Dedifferentiated amniotic fluid mesenchymal stem cell (primary cell): ENCODE measurements around the gene IL19.
A peak's percentile ranks its signal among the peaks of the same experiment; 100 is the strongest.

Source experiments
- DNase-seq: peaks from one replicate; pipeline ENCODE4 v3.0.0-alpha.2; 2016; ENCODE audit errors: extremely low spot score

Gene IL19

DNA sequence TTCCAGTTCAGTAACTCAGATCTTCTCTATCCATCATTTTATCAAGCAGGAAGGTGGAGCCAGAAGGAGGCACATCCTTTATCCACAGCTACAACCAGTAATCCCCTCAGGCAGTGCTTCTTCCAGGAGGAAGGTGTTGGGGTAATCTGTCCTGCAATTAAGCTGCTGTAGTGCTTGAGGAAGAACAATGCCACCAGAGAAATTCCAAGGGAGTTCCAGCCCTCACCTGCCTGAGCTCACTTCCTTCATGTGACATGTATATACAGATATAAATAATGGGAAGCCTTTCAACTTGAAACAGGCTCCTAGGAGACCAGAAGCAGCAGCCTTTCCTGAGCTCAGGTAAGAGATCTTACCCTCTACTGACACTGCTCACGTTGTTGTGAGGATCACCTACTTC lies 92.7 kb downstream of the IL19 start:
- no peak for DNase-seq

DNA sequence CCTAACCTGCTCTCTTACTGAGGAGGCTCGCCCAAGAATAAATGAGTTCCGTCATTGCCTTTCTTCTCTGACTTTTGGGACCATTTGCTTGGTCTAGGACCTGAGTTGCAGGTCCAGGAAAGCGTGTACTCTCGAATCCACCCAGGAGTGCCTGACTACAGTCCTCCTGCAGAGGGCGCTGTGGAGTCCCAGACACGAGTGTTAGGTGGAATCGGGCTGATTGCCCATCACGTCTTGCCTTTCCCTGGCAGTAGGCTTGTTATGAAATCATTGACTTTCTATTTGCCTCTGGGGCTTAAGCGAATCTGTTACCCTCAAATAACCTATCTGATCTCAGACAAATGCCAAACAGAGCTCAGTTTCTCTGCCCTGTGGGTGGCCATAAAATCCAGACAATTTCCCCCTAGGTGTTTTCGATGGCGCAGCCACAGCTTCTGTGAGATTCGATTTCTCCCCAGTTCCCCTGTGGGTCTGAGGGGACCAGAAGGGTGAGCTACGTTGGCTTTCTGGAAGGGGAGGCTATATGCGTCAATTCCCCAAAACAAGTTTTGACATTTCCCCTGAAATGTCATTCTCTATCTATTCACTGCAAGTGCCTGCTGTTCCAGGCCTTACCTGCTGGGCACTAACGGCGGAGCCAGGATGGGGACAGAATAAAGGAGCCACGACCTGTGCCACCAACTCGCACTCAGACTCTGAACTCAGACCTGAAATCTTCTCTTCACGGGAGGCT lies 94.5 kb downstream of the IL19 start, which contains the start of gene IL20:
Gene IL20 (plus strand): TSS at position 685 of the 733 bp plus-strand sequence. CDS start 230 bp downstream, outside the sequence.
- DNase-seq: peak; percentile 59

DNA sequence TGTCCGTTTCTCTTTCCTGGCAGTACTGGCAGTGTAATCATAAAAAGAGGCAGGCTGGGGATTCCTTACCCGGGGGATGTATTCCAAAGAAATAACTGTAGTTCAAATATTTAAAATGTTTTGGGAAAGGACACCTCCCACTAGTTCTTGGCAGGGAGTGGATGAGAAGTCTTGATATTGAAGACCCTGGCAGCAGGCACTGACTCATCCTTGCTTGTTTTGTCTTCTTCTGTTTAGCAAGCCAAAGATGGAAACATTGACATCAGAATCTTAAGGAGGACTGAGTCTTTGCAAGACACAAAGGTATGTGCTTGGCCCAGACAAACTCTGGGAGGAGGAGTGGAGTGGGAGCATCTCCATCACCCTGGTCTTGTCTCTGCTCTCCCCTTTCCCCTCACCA lies 95.5 kb downstream of the IL19 start:
- no peak for DNase-seq

DNA sequence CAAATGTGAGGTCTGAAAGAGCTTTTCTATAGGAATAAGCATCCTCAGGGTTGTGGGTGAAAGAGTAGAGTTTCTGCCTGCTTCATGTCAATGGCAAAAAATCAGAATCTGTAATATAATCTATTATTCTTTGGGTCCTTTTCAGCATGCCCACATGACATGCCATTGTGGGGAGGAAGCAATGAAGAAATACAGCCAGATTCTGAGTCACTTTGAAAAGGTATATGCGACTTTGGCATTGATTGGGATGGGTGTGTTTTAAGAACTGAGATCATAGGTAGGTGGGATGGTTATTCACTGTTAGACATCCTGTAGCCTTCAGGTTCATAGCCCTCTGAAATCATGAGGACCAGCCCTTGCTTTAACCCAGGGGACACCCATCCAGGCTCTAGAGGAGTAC lies 96.7 kb downstream of the IL19 start:
- DNase-seq: no peak

DNA sequence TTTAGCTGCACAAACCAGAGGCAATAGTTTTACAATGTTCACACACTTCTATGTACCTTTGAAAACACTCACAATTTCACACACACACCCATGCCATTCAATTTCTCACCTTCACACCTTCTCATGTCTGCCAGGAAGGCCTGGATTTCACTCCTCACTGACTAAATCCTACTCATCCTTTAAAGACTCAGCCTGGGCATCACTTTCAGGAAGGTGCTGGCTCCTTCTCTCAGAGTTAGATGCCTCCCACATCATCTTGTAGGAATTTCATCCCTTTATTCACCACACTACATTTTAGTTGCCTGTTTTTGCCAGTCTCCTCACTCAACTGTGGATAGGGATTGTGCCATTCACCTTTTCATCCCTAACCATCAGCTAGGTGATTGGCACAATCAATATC lies 97.1 kb downstream of the IL19 start:
- no peak for DNase-seq

DNA sequence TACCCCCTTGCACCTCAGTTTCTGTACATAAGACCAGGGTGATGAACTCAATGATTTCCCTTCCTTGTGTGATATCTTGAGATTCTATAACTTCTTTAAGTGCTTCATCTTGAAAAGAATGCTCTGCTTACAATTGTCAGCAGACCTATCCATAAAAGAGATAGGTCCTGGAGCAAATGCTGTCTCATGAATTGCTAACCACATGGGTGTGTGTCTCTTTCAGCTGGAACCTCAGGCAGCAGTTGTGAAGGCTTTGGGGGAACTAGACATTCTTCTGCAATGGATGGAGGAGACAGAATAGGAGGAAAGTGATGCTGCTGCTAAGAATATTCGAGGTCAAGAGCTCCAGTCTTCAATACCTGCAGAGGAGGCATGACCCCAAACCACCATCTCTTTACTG lies 97.7 kb downstream of the IL19 start:
- no peak for DNase-seq

DNA sequence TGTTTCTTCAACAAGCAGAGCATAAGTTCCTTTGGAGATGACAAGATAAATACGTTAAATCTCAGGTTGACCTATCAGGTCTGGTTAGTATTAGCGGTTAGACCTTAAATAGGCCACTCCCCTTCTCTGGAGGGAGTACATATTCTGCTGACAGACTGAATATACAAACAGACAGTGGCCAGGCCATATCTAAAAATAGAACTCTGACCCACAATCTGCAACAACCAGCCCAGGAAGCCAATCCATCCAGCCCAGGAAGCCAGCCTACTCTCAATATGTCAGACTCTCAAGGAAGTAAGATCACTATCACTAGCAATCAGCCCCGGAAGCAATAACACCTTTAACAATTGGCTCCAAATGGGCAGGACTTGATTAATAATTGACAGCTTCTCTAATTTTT lies 101.6 kb downstream of the IL19 start:
- no peak for DNase-seq

DNA sequence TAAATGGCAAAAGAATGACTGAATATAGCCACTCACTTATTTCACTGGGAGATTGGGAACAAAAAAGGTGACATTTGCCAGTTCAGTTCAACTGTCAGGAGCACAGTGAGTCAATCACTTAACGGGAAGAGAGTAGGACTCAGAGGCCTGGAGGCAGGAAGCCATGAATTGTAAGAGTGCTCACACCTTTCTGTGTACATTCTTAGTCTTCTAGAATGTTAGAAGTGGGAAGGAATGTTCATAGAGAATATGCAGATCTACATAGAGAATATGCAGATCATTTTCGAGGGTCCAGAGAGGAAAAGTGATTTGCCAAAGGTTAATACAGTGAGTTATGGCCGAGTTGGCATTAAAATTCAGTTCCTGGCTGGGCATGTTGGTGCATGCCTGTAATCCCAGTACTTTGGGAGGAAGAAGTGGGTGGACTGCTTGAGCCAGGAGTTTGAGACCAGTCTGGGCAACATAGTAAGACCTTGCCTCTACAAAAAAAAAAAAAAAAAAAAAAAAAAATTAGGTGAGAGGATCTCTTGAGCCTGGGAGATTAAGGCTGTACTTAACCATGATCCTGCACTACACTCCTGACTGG lies 103.1 kb downstream of the IL19 start:
- DNase-seq: no peak

DNA sequence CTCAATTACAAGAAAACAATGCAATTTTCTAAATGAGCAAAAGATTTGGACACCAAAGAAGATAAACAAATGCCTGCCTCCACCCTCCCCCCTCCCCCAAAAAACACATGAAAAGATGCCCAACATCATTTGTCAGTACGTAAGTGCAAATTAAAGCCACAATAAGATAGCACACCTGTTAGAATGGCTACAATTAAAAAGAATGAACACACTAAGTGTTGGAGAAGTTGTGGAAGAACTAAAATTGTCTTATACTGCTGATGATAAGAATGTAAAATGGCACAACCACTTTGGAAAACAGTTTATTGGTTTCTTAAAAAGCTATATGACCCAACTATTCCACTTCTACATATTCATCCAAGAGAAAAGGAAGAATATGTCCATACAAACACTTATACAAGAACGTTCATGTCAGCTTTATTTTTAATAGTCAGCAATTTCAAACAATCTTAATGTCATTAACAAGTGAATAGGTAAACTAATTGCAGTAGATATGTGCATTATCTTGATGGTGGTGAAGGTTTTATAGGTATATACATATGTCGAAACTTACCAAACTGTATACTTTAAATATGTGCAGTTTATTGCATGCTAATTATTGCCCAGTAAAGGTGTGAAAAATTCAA lies 105.3 kb downstream of the IL19 start:
- no peak for DNase-seq

DNA sequence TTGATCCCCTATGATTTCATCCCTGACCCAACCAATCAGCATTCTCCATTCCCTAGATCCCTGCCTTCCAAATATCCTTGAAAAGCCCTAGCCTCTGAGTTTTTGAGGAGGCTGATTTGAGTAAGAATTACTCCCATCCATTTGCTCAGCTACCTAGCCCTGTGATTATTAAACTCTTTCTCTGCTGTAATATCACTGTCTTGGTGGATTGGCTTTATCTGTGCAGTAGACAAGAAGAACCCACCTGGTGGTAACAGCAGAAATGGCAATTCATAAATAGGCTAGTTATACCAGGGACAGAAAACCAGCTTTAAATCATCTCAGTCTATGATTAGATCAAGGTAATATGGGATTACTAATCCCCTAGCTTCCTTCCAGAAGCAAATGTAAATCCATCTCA lies 107.9 kb downstream of the IL19 start:
- DNase-seq: no peak

DNA sequence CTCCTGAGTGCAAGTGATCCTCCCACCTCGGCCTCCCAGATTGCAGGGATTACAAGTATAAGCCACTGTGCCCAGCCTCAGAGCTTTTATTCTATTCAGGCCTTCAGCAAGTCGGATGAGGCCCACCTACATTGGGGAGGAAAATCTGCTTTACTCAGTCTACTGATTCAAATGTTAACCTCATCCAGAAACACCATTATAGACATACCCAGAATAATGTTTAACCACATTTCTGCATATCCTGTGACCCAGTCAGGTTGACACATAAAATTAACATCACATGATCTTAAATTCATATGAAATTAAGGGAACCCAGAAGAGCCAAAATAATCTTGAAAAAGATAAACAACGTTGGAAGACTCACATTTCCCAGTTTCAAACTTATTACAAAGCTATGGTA lies 109.7 kb downstream of the IL19 start:
- no peak for DNase-seq

DNA sequence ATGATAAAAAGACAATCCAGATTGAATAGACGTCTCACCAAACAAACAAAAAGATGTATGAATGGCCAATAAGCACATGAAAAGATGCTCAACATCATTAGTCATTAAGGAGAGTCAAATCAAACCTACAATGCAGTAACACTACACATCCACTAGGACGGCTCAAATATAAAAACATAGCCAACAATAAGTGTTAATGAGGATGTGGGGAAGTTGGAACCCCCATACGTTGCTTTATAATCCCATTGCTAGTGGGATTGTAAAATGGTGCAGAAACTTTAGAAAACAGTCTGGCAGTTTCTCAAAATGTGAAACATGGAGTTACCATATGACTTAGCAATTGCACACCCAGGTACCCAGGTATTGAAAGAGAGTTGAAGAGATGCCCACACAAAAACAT lies 112.0 kb downstream of the IL19 start:
- no peak for DNase-seq

DNA sequence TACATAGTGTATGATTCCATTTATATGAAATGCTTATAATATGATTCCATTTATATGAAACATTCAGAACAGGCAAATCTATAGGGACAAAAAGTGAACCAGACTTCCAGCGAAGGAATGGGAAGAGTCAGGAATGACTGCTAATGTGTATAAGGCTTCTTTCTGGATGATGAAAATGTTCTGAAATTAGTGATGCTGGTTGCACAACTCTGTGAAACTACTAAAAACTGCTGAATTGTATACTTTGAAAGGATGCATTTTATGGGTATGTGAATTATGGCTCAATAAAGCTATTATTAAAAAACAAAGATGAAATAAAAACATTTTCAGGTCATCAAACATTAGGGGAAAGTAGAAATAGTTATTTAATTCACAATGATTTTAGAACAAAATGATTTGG lies 112.6 kb downstream of the IL19 start:
- DNase-seq: no peak

DNA sequence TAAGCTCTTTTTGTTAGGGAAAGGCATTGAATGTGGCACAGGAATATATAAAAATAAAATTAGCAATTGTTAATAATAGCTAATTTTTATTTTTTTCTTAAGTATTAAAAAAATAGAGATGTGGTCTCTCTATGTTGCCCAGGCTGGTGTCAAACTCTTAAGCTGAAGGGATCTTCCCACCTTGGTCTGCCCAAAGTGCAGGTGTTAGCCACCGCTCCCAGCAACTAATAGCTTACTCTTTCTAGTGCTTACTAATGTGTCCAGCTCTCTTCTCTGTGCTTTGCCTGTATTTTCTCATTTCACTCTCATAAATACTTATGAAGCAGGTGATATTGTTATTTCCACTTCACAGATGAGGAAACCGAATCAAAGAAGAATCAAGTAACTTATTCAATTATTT lies 113.3 kb downstream of the IL19 start:
- DNase-seq: no peak

DNA sequence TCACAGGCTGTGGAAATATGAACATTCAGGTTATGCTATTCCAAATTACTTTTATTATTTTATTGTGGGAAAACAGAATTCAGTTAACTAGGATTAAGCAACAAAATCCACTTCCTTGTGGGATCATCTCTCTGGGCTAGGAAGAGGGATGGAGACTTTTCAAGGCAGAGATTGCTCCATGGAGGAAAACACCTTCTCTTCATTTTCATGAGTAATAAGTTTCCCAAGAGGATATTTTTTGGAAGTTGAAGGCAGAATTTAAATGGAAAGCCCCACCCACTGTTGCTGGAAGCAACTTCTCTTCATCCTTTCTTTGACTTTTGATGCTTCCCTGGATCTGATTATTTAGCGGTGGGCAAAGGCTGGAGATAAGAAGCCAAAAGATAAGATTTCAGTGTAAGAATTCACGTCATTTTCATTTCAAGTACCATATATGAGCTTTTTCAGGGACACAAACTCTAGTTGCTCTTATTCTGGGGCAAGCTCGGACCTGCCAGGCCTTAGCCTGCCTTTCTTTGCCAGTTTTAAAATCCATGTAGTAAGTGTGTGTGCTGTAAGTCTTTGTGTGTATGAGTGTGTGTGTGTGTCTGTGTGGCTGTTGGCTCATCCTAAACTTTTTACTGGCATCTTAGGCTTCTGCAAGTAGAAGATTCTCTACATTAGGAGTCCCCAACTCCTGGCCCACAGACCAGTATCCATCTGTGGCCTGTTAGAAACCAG lies 114.9 kb downstream of the IL19 start:
- no peak for DNase-seq

DNA sequence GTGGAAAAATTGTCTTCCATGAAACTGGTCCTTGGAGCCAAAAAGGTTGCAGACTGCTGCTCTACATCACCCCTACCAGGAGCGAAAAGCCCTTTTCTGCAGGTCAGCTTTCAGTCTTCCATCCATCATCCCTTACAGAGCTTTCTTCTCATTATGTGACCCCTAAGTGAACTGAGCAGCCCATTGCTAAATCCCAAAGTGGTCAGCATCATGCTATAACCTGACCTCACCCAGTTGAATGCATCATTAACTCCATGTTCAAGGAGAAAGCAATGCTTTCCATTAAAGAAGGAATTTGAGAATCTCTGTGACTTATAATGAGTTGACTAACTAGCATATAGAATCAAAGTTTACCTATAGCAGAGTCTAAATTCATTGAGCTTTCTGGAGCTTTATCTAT lies 116.3 kb downstream of the IL19 start:
- DNase-seq: no peak

DNA sequence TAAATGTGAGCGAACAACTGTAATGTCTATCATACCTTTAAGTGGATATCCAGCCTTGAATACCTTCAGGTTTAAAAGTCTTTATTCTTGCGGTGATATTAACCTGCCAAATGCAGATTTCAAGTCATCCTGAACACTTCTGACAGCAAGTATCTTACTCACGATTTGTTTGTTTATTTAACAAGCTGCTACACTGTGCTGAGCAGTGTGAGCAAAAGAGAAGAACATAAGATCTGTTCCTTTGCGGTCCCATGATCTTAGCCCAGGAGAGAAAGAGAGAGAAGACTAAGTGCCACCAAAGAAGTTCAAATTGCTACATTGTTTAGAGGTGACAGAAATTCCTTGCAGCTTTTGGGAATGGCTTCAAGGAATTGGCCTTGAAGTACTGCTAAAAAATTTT lies 117.1 kb downstream of the IL19 start:
- no peak for DNase-seq

DNA sequence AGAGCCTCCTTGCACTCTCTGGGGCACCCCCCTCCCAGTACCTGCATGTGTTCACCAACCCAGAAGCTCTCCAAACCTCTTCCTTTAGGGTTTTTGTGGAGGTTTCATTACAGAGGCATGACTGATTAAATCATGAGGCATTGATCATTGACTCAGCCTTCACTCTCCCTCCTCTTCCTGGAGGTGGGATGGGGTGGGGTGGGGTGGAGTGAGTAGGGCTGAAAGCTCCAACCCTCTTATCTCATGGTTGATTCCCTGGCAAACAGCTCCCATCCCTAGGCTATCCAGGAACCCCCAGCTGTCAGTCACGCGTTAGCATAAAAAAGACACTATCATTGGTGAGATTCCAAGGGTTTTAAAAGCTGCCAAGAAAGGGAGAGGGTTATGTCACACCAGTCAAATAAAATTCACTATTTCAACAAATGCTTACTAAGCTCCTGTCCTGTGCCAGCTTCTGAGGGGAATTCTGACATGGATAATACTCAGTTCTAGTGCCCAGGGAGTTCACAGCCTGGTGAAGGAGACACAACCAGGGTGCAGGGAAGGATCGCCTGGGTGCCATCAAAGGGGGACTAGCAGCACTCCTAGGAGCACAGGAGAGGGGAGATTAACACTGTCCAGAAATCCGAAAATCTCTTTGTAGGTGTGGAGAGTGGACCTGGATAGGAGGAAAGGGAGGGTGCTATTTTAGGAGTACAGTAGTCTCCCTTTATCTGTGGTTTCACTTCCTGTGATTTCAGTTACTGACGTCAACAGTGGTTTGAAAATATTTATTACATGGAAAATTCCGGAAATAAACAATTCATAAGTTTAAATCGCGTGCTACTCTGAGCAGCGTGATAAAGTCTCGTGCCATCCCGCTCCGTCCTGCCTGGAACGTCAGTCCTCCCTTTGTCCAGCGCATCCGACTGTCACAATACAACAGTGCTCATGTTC lies 119.8 kb downstream of the IL19 start:
- no peak for DNase-seq

DNA sequence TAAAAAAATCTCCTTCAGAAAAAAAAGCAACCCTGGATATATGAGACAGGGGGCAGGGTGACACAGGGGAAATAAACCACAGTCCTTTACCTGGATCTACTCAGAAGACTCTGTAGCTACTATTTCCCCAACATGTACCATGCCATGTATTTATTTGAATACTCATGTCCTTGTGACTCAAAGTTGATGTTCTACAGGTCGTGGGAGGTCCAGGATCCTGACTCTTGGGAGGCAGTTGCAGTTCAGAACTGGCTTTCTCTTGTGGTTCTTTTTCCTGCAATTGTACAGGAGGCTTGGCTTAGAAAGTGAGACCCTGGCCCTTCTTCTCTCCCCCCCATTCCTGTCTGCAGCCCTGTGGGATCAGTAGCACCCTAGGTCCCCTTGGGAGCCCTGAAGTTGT lies 120.8 kb downstream of the IL19 start:
- DNase-seq: no peak
